CMK (cell line): ENCODE measurements around the gene CCDC9.
"Not testable (repeated sequence)": the region's sequence is repeated elsewhere in the genome, so short reads cannot be mapped to it uniquely, and the experiment has no call there.

ENCODE experiments used
- DNase-seq: peaks from one replicate; pipeline ENCODE4 v3.0.0-alpha.2; 2010; ENCODE audit warnings: low read depth

The CCDC9 gene

DNA sequence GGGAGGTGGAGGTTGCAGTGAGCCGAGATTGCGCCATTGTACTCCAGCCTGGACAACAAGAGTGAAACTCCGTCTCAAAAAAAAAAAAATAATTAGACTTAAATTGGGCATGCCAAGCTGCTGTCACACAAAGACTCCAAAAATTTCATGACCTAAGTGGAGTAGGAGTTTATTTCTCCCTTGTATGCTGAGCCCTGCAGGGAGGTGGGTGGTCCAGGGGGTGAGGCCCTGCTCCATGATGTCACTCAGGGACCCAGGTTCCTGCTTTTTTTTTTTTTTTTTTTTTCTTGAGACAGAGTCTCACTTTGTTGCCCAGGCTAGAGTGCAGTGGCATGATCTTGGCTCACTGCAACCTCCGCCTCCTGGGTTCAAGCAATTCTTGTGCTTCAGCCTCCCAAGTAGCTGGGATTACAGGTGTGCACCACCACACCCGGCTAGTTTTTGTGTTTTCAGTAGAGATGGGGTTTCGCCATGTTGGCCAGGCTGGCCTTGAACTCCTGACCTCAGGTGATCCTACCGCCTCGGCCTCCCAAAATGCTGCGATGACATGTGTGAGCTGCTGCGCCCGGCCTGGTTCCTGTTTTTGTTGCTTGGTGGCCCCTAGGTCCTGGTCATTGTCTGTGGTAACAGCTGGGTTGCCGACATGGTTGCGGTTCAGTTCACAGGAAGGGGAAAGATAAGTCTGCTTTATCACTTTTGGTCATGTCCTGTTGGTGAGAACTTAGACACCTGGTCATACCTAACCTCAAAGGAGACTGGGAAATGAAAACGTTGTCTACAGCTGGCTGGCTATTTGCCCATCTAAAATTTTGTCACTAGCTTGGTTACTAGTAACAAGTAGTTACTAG, 5.8 kb downstream of the CCDC9 start:
- DNase-seq: peak; percentile 91

DNA sequence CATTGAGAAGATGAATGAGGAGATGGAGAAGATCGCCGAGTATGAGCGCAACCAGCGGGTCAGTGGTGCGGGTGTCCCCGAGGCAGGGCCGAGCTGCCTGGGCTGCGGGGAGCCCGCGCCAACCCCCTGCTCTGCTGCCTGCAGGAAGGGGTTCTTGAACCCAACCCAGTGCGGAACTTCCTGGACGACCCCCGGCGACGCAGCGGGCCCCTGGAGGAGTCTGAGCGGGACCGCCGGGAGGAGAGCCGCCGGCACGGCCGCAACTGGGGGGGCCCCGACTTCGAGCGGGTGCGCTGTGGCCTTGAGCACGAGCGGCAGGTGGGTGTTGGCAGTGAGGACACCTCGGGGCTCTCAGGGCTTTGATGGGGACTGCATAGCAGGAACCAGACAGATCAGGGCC, 8.3 kb downstream of the CCDC9 start:
- DNase-seq: no peak

DNA sequence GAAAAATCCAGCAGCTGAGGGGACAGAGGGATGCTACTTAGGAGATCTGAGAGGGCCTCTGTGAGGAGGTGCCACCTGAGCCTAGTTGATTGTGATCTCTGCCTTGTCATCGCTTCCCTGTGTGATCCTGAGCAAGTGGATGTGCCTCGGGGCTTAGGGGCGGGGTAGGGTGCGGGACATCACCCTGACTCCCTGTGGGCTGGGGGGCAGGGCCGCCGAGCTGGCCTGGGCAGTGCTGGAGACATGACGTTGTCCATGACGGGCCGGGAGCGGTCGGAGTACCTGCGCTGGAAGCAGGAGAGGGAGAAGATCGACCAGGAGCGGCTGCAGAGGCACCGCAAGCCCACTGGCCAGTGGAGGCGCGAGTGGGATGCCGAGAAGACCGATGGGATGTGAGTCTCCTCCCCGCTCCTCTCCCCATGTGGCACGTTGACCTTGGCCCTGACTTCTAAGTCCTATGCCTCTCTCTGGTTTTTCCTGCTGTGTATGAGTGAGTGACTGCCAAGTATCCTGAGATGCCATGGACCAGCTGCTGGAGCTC, 10.1 kb downstream of the CCDC9 start:
- no peak for DNase-seq

DNA sequence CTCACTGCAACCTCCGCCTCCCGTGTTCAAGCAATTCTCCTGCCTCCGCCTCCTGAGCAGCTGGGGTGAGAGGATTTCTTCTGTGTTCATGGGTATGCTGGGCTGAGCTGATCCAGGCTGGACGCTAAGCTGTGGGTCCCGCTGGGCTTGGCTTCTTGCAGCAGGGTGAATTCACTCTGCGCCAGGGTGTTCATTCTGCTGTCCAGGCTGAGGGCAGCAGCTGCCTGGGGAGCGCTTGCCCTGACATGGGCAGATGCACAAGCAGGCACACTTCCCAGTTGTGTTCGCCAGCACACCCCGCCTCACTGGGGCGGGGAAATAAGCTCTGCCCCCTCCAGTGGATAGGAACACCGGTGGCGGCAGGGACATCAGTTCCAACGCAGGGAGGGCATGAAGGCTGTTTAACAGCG, 11.0 kb downstream of the CCDC9 start:
- DNase-seq: no peak

DNA sequence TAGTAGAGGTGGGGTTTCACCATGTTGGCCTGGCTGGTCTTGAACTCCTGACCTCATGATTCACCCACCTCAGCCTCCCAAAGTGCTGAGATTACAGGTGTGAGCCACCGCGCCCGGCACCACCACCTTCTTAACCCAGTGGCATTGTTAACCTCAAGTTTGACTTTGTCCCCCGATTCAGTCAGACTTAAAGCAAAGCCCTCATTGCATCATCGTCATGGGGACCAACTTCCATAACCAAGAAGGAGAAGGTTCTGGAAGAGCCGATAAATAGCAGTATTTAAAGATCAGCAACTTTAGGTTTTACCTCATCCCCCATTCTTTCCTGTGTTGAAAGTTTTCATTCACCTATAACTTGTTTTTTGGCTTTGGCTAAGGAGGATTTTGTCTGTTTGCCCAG, 11.7 kb downstream of the CCDC9 start:
- no peak for DNase-seq

DNA sequence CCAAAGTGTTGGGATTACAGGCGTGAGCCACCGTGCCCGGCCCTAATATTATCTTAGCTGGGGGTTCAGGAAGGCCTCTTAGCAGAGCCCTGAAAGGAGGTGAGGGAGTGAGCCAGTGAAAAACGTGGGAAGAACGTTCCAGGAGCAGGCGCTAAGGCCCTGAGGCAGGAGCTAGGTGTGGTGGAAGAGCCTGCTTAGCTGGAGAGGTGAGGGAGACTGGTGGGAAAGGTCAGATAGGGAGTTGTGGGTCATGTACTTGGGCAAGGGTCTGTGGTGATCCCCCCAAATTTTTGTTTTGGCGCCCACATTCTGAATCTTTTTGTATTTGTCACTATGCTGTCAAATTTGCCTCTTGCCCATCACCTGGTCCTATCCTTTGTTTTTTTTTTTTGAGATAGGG, 13.3 kb downstream of the CCDC9 start:
- no peak for DNase-seq

DNA sequence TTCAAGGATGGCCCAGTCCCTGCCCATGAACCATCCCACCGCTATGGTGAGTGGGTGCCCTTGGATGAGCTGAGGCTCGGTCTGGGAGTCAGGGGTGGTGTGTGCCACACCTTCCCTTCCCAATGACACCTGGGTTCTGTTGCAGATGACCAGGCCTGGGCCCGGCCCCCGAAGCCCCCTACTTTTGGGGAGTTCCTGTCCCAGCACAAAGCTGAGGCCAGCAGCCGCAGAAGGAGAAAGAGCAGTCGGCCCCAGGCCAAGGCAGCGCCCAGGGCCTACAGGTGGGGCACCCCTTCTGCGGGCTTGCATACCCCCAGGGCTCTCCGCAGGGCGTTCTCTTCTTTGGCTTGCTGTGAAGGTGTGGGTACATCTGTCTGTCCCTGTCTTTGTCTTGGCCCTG, 14.1 kb downstream of the CCDC9 start:
- DNase-seq: no peak

DNA sequence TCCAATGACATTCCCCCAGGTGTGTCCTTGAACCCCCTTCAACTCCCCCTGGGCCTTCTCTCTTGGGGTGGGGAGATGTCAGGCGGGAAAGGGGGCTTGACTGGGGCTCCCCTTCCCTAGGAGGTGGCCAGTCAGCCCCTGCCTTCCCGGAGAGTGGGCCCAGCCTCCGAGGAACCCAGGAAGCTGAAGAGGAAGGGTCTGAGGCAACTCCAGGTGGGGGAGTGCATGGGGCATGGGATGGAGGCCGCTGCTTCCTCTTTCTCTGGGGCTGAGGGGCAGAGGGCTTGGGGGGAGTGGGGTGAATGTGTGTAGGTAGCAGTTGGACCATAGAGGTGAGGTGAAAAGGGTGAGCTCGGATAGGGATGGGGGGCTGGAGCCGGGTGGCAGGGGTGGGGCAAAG, 15.6 kb downstream of the CCDC9 start:
- no peak for DNase-seq

DNA sequence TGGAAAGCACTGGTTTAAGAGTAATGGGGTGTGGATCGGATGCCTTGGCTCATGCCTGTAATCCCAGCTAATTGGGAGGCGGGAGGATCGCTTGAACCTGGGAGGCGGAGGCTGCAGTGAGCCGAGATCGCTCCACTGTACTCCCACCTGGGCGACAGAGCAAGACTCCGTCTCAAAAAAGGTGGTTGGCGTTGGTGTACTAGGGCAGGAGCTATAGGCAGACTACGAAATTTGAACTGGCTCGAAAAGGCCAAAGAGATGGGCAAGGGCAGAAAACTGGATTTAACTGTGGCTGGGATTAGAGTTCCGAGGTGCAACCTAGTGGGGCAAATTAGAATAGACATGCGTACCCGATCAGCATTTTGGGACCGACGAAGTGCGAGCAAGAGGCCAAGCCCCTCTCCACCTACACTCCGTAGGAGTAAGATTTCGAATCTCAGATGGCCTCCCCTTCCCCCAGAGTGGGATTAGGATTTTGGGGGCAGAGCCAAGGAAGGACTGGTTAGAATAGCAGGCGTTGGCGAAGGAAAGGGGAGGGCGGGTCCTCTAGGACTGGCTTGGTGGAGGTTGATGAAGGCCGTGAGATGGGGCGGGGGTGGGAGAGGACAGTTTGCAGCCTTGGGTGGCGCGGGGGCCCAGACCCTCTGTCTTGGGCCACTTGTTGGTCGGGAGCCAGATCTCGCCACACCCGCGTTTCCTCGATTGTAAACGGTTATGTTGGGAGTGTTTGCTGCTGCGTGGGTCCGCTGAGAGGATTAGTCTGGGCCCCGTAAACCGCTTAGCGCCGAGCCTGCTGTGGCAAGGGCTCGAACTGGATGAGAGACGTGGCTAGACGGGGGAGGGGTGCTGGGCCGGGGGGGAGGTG, 16.4 kb downstream of the CCDC9 start:
- peak; percentile 61 for DNase-seq

DNA sequence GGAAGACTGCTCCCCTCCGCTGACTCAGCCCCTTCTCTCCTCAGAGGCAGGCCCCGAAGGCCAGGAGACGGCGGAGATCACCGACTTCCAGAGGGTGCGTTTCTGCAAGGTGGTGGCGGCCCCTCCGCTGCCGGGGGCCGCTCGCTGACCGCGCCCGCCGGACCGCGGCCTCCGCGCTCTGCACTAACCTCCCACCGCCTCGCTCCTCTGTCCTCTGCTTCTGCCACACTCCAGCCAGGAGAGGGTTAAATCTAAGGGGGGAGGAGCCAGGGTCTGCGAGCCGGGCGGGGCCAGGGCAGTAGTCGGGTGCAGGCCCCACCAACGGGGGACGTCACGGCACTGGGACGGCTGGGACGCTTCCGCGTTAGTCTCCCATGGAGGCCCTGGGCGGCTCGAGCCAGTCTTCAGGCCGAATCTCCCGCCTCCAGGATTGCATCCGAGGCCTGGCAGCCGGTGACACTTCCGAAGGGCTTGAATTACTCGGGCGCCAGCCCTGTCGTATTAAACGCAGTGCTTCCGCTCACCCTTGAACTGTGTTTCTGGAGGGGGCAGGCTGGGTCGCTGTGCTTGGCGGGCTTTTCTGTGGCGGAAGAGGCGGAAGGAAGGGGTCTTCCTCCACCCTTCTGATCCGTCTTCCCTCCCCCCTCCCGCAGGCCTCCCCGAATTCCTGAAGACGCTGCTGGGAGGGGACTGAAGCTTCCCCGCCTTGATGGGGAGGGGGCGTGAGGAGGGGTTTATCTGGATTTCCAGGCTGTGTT, 17.2 kb downstream of the CCDC9 start:
- DNase-seq: peak; percentile 89

DNA sequence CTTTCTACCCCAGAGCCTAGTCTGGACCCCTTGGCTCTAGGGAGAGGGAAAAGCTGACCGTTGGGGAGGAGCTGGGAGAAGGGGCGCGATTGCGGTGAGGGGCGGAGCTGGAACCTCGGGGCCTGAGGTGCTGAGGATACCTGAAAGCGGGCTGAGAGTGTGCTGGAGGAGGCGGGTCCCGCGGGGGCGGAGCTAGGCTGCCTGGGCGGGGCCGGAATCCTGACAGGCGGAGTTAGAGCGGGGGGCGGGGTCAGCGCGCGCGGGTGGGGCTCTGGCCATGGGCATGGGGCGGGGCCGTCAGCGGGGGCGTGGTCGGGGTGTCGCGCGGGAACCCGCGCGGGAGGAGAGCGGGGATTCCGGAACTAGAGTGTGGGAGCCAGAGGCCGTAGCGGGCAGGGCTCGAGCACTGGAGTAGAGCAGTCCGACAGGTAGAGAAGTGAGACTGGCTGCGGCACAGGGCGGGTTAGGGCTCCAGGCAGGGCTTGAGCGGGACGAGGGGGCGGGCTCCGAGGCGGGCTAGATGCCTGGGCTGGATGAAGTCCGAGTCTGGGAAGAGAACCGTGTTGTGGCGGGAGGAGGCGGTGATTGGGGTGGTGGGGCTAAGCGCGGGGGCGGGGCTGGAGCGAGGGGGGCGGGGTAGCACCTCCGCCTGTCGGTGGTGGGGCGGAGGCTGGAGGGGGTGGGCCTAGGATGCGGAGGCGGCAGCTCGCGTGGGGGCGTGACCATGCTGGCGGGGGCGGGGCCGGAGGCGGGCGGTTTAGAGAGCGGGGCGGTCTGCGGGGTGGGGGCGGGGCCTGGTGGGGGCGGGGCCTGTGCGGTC, 18.0 kb downstream of the CCDC9 start, which contains the start of gene INAFM1:
TSS of gene INAFM1 (plus strand) at position 815 of the 820 bp plus-strand sequence. CDS start 35 bp downstream, outside the sequence.
- DNase-seq: peak; percentile 90

DNA sequence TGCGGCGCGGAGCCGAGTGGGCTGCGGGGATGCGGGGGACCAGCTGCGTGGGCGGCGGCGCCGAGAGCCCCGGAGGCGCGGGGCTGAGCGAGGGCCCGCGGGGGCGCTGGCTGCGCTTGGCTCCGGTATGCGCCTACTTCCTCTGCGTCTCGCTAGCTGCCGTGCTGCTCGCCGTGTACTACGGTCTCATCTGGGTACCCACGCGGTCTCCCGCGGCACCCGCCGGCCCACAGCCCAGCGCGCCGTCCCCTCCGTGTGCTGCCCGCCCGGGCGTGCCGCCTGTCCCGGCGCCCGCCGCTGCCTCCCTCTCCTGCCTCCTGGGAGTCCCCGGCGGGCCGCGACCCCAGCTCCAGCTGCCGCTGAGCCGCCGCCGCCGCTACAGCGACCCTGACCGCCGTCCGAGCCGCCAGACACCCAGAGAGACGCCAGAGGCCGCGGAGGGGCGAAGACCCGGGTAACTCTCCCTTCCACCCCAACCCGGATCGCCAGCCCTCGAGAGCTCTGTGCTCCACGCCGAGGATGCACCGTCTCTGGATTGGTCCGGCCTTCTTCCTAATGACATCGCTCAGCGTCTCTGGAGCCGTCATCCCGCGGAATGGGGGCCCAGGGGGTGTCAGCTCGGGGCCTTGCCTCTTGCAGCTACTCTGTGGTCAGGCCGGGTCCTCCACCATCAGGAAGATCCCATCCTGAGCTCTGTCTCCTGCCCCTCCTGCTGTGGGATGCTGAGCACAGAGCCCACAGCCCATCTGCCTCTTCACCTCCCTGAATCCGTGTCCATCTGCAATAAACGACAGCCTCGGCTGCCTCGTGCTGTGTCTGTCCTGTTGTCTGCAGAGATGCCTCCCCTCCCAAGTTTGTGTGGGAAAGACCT, 18.8 kb downstream of the CCDC9 start:
- no peak for DNase-seq

DNA sequence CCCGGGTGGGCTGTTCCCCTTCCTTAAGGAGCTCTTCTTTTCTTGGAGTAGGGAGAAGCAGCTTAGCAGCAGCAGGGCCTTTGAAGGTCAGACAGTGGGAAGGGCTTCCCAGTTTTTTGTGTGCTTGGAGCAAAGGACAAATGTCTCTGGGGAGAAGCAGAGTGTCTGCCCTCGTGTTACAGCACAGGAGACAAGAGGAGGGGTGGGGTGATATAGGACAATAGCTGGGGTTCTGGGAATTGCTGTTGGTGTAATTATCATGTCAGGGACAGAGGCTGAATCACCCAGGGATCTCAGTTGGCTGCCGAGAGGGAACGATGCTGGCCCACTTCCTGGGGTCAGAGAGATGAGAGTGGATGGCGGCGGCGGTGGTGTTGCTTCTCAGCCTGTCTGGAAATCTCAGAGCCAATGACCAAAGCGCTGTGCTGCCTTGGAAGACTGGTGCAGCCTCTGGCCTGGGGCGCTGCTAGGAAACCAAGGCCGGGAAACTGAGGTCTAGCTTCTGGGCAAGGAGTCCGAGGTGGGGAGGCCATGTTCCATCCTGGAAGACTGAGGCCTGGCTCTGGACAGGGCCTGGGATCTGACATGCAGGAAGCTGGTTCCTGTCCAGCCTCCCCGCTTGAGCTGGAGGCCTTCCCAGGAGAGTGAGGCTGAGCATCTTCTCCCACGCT, 19.6 kb downstream of the CCDC9 start:
- no peak for DNase-seq

DNA sequence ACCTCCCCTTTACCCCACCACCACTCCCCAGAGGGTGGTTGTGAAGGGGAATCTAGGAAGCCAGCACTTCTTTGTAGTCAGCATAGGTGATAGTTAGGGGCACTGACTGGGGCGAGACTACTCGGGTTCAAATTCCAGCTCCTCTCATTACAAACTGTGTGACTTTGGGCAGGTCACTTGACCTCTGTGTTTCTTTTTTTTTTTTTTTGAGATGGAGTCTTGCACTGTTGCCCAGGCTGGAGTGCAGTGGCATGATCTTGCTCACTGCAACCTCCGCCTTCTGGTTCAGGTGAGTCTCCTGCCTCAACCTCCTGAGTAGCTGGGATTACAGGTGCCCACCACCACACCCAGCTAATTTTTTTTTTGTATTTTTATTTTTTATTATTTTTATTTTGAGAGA, 20.2 kb downstream of the CCDC9 start:
- not testable (repeated sequence) for DNase-seq

DNA sequence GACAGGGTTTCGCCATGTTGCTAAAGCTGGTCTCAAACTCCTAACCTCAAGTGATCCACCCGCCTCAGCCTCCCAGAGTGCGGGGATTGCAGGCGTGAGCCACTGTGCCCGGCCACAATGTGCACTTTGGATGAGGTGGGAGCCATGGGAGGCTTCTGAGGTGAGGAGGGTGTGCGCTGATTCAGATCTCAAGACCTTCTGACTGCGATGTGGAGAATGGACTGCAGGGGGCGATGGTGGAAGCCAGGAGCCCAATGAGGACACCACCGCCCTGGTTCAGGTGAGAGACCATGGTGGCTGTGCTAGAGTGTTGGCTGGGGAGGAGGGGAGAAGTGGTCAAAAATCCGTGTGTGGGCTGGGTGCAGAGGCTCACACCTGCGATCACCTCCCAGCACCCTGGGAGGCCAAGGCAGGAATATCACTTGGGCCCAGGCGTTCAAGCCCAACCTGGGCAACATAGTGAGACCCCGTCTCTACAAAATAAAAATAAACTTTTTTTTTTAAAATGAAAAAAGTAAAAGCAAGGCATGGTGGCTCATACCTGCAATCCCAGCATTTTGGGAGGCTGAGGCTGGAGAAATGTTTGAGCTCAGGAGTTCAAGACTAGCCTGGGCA, 24.0 kb downstream of the CCDC9 start:
- no peak for DNase-seq

DNA sequence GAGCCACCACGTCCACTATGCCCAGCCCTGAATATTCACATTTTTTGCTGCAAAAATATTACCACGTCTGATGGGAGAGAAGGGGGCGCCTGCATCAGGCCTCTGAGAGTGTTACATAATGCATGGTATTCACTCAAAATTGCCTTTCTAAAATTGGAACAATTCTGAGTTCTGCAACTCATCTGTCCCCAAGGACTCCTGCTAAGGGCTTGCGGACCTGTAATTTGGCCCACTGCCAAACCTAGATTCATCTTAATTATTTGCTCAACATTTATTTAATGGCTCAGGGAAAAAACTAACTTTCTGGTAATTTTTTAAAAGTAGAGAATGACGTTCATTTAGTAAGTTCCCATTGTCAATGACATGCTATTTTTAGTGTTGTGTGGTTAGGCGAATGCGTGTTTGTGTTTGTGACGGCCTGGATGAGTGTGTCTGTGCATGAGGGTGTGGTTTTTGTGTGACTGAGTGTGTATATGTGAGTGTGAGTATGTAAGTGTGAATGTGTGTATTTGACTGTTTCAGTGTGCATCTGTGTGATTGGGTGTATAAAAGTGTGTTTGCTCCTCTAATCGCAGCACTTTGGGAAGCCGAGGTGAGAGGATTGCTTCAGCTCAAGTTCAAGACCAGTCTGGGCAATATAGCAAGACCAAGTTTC, 27.2 kb downstream of the CCDC9 start:
- no peak for DNase-seq

DNA sequence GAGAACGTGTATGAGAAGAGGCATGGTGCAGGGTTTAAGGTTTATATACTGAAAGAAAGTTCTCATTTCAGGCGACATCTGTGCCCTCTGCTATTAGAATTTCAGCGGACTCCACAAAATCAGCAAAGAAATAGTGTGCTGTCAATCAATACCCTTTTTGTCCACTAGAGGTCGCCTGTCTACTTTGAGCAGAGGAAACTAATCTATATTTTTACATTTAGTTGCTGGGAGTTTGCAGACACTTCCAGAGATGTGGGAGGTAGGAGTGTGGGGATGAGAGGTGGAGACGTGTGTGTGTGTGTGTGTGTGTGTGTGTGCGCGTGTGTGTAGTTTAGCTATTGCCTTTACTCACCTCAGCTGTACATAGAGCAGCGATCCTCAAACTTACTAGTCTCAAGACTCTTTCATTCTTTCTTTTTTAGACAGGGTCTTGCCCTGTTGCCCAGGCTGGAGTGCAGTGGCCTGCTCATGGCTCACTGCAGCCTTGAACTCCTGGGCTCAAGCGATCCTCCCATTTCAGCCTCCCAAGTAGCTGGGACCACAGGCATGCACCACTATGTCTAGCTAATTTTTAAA, 28.1 kb downstream of the CCDC9 start:
- DNase-seq: no peak

DNA sequence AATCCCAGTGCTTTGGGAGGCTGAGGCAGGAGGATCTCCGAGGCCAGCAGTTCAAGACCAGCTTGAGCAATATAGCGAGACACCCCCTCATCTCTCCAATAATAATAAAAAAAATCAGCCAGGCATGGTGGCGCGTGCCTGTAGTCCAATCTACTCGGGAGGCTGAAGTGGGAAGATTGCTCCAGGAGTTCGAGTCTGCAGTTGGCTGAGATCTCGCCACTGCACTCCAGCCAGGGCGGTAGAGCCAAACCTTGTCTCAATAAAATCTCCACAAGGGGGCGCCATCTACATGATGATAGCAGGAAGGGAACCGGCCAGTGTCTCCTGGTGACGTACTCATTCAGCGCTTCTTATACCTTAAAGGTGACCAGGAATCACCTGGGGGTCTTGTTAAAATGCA, 39.7 kb downstream of the CCDC9 start:
- peak; percentile 70 for DNase-seq
